Panc1 (cell line): ENCODE results near the gene AHDC1.

ENCODE experiments used
- CTCF ChIP-seq: fragments of 450-650 bp; IDR thresholded peaks from 2 replicates; pipeline ENCODE4 v1.5.1; 2017; ENCODE audit warnings: mild to moderate bottlenecking
- POLR2AphosphoS5 ChIP-seq: IDR thresholded peaks from 2 replicates; pipeline ENCODE4 v1.6.1; 2012; ENCODE audit warnings: mild to moderate bottlenecking, low read depth, low read length, moderate library complexity
- REST ChIP-seq, 2 experiments: IDR thresholded peaks; 2 replicates each; pipeline ENCODE4 v1.6.1; 2011 to 2012; ENCODE audit warnings: low read depth in 2 of 2, control low read depth in 1 of 2, low read length in 1 of 2, mild to moderate bottlenecking in 1 of 2, moderate library complexity in 1 of 2; ENCODE audit not compliant: insufficient read depth in 1 of 2
- SIN3A ChIP-seq: IDR thresholded peaks from 2 replicates; pipeline ENCODE4 v1.6.1; 2012; ENCODE audit warnings: low read depth, mild to moderate bottlenecking, low read length, moderate library complexity, borderline replicate concordance; ENCODE audit not compliant: insufficient read depth

- no peak for TF ChIP-seq CTCF
- no peak for TF ChIP-seq SIN3A
- TF ChIP-seq REST (IDR thresholded peaks at IDR 0.05; ENCODE audit: insufficient read depth in 1 of 2, low read depth in 2 of 2, low read length in 1 of 2) = no peak
- TF ChIP-seq POLR2AphosphoS5 = no peak
Measured at GRCh38 chr1:27614043-27614624, 10.2 kb upstream of the AHDC1 start.
